Measurements from ENCODE around the gene TXNDC12.
"Not testable (repeated sequence)": the region's sequence is repeated elsewhere in the genome, so short reads cannot be mapped to it uniquely, and the experiment has no call there.

Gene TXNDC12

GRCh38 chr1:52022133-52022532, 32.9 kb downstream of the TXNDC12 start:
- no peak for DNase-seq (ENCODE audit: low spot score)
- H3K27ac ChIP-seq: no peak overlapping the region
- TF ChIP-seq, protein P1, sequence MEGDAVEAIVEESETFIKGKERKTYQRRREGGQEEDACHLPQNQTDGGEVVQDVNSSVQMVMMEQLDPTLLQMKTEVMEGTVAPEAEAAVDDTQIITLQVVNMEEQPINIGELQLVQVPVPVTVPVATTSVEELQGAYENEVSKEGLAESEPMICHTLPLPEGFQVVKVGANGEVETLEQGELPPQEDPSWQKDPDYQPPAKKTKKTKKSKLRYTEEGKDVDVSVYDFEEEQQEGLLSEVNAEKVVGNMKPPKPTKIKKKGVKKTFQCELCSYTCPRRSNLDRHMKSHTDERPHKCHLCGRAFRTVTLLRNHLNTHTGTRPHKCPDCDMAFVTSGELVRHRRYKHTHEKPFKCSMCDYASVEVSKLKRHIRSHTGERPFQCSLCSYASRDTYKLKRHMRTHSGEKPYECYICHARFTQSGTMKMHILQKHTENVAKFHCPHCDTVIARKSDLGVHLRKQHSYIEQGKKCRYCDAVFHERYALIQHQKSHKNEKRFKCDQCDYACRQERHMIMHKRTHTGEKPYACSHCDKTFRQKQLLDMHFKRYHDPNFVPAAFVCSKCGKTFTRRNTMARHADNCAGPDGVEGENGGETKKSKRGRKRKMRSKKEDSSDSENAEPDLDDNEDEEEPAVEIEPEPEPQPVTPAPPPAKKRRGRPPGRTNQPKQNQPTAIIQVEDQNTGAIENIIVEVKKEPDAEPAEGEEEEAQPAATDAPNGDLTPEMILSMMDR (conservative IDR thresholded peaks at IDR 0.05; ENCODE audit: low read depth): no peak
- CTCF ChIA-PET: no interaction called here
- POLR2A ChIA-PET (ENCODE audit: low non-redundant PET): no interaction called here

- H3K27ac ChIP-seq: no peak overlapping the region
- ChIA-PET POLR2A (ENCODE audit: low non-redundant PET) (no interaction called here), CTCF (interaction anchor here (0.6 to 0.8 kb wide), 2 partner anchors 64 to 111 kb away, joined by 3 read pairs; no protein-coding TSS in a partner anchor)
- DNase-seq (ENCODE audit: low spot score): no peak
- TF ChIP-seq, protein P1 (conservative IDR thresholded peaks at IDR 0.05; ENCODE audit: low read depth): no peak
Measured at GRCh38 chr1:52008071-52008809, 46.8 kb downstream of the TXNDC12 start.

DNA sequence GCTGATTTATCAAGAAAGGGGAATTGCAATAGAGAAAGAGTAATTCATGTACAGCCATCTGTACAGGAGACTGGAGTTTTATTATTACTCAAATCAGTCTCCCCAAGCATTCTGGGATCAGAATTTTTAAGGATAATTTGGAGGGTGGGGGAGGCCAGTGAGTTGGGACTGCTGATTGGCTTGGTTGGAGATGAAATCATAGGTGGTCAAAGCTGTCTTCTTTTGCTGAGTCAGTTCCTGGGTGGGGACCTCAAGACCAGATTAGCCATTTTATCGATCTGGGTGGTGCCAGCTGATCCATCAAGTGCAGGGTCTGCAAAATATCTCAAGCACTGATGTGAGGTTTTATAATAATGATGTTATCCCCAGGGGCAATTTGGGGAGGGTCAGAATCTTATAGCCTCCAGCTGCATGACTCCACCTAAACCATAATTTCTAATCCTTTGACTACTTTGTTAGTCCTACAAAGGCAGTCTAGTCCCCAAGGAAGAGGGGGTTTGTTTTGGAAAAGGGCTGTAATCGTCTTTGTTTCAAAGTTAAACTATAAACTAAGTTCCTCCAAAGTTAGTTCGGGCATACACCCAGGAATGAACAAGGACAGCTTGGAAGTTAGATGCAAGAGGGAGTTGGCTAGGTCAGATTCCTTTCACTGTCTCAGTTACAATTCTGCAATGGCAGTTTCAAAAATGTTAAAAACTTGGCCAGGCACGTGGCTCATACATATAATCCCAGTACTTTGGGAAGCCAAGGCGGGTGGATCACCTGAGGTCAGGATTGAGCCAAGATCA, 47.6 kb downstream of the TXNDC12 start:
- no peak overlapping the region for H3K27ac ChIP-seq
- no peak for DNase-seq (ENCODE audit: low spot score)
- CTCF ChIA-PET: no interaction called here
- POLR2A ChIA-PET (ENCODE audit: low non-redundant PET): no interaction called here
- TF ChIP-seq, protein P1 (conservative IDR thresholded peaks at IDR 0.05; ENCODE audit: low read depth): no peak

DNA sequence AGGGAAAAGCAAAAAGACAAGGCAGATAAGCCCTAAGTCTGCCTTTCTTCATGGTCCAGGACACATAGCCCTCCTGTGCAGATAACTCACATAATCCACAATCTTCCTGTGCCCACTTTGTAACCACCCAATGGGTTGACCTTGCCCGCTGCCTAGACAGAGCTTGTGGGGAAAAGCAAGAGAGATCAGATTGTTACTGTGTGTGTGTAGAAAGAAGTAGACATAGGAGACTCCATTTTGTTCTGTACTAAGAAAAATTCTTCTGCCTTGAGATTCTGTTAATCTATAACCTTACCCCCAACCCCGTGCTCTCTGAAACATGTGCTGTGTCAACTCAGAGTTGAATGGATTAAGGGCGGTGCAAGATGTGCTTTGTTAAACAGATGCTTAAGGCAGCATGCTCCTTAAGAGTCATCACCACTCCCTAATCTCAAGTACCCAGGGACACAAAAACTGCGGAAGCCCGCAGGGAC, 48.9 kb downstream of the TXNDC12 start:
- H3K27ac ChIP-seq; POLR2A ChIA-PET (ENCODE audit: low non-redundant PET); DNase-seq (ENCODE audit: low spot score): not testable (repeated sequence)
- CTCF ChIA-PET: interaction anchor here (0.7 kb wide), 1 partner anchor 15 kb away, joined by 4 read pairs; no protein-coding TSS in a partner anchor

- POLR2A ChIA-PET (ENCODE audit: low non-redundant PET); DNase-seq (ENCODE audit: low spot score); H3K27ac ChIP-seq: not testable (repeated sequence)
- CTCF ChIA-PET: interaction anchor here (0.6 kb wide), 2 partner anchors 42 to 64 kb away, joined by 3 read pairs; no protein-coding TSS in a partner anchor
Measured at GRCh38 chr1:52005548-52005947, 49.4 kb downstream of the TXNDC12 start.

DNA sequence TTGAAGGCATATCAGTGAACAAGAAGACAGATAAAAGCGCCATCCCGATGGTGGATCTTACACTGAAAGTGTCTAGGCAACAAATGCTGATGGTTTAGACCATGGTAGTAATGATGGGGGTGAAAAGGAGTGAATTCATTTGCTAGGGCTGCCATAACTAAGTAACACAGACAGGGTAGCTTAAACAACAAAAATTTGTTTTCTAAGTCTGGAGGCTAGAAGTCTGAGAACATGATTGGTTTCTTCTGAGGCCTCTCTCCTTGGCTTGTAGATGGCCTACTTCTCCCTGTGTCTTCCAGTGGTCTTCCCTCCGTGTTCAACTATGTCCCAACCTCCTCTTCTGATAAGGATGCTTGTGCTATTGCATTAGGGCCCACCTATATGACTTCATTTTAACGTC, 51.1 kb downstream of the TXNDC12 start:
- ChIA-PET CTCF (interaction anchor here (0.6 to 1.5 kb wide), 2 partner anchors 19 to 107 kb away, joined by 4 read pairs; no protein-coding TSS in a partner anchor), POLR2A (ENCODE audit: low non-redundant PET) (no interaction called here)
- H3K27ac ChIP-seq: no peak overlapping the region
- TF ChIP-seq, protein P1 (conservative IDR thresholded peaks at IDR 0.05; ENCODE audit: low read depth): no peak
- no peak for DNase-seq (ENCODE audit: low spot score)

DNA sequence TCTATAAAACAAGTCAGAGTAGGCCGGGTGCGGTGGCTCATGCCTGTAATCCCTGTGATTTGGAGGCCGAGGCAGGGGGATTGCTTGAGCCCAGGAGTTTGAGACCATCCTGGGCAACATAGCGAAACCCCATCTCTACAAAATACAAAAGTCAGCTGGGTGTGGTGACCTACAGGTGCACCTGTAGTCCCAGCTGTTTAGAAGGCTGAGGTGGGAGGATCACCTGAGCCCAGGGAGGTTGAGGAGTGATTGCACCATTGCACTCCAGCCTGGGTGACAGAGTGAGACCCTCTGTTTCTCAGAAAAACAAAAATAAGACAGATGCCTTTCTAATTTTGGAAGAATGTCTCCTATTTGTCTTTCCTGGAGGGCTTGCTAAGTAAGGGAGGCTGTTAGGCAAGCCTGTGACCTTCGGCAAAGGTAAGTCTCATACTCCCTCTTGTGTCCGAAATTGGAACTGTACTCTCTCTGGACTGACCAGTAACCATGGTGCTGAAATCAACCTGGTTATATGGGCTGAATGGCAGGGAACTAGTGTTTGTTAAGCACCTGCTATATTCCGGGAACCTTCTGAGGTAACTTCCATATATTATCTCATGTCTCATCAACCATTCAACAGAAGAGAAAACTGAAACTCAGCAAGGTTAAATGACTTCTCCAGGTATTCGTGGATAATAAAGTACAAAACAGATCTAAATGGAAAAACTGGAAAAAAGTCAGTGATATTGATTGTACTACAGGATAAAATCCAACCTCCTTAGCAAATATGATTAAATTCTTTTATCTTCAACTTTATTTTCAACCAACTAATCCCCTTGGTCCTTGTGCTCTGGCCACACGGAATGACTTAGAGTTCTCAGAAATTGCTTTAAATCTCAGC, 52.7 kb downstream of the TXNDC12 start:
- POLR2A ChIA-PET (ENCODE audit: low non-redundant PET): no interaction called here
- no peak overlapping the region for H3K27ac ChIP-seq
- peak; percentile 90 for DNase-seq (ENCODE audit: low spot score)
- CTCF ChIA-PET: interaction anchor here (0.6 to 1.8 kb wide), 5 partner anchors 34 to 575 kb away, joined by 3 to 18 read pairs (median 4); no protein-coding TSS in a partner anchor
- TF ChIP-seq, protein P1 (conservative IDR thresholded peaks at IDR 0.05; ENCODE audit: low read depth): peak; percentile 86
